PFSK-1 (cell line): ENCODE results near the gene GNAT3.

ENCODE experiments used
- FOXP2 ChIP-seq: optimal IDR thresholded peaks from 2 replicates; pipeline ENCODE3; 2011; ENCODE audit warnings: borderline replicate concordance, control low read depth, inconsistent platforms; ENCODE audit not compliant: insufficient read depth; ENCODE audit errors: extremely low read length, extremely low read depth
- POLR2AphosphoS5 ChIP-seq: IDR thresholded peaks from 2 replicates; pipeline ENCODE4 v1.6.1; 2012; ENCODE audit warnings: low read depth, mild to moderate bottlenecking, control low read depth, low read length, moderate library complexity
- REST ChIP-seq, 2 experiments: IDR thresholded peaks; 2 replicates each; pipeline versions ENCODE4 v1.6.1 to v1.8.0; 2011 to 2012; ENCODE audit warnings: low read depth in 2 of 2, low read length in 2 of 2, control low read depth in 1 of 2, inconsistent platforms in 1 of 2, mild to moderate bottlenecking in 1 of 2, moderate library complexity in 1 of 2; ENCODE audit not compliant: insufficient read depth in 1 of 2
- SIN3A ChIP-seq: IDR thresholded peaks from 2 replicates; pipeline ENCODE4 v1.6.1; 2012; ENCODE audit warnings: mild to moderate bottlenecking, low read length, moderate library complexity, borderline replicate concordance; ENCODE audit not compliant: insufficient read depth
- TAF1 ChIP-seq: IDR thresholded peaks from 2 replicates; pipeline ENCODE4 v1.6.1; 2012; ENCODE audit warnings: low read length, control low read depth, borderline replicate concordance; ENCODE audit not compliant: insufficient read depth

- TF ChIP-seq REST (IDR thresholded peaks at IDR 0.05; ENCODE audit: insufficient read depth in 1 of 2, low read depth in 2 of 2, low read length in 2 of 2): no peak
- no peak for TF ChIP-seq TAF1
- no peak for TF ChIP-seq POLR2AphosphoS5
- TF ChIP-seq SIN3A: no peak
- no peak for TF ChIP-seq FOXP2
These were observed 3.4 kb upstream of the GNAT3 start for GRCh38 chr7:80515298-80515697.
